ENCODE data around the gene ATP6V0C.
"Not testable (repeated sequence)": the region's sequence is repeated elsewhere in the genome, so short reads cannot be mapped to it uniquely, and the experiment has no call there.

ATP6V0C gene

DNA sequence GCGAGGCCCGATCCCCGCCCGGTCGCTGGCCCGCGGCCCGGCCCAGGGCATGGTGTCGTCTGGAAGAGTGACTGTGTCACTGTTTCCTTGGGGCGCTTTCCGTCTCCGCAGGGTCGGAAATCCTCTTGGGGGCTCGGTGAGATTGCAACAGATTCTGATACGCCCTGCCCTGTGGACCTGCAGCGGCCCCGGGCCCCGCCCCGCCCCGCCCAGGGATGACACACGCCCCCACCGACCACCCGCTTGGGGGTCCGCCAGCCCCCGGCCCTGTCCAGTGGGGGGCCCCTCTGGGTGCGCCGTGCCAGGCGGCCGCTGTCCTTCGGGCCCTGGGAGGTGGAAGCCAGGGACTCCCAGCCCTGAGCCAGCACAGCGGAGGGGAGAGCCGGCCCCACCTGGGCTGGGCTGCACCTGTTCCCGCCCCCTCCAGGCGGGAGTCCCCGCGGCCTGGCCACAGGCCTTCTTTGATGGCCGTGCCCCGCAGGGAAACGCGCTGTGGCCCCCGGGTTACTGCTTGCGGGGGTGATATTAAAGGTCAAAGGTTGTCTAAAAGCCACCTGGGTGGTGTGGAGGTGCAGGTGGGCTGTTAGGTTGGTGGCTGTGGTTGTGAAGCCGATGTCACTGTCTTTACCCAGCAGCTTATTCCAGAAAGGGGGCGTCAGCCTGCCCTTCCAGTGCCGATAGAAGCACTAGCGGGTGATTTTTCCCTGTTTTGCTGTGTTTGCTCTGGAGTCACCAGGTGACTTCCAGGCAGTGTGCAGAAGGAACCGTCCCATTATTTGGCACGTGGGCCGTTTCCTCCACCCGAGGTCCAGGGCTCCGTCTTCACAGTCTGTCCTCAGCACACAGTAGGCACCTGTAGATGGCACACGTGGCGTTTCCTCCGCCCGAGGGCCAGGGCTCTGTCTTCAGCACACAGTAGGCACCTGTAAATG, 38.1 kb upstream of the ATP6V0C start:
- DNase-seq = peak; percentile 63

- DNase-seq = no peak
These were observed 37.4 kb upstream of the ATP6V0C start for GRCh38 chr16:2476345-2476720.

- no peak for DNase-seq
These were observed 37.0 kb upstream of the ATP6V0C start for GRCh38 chr16:2476741-2477140.

DNA sequence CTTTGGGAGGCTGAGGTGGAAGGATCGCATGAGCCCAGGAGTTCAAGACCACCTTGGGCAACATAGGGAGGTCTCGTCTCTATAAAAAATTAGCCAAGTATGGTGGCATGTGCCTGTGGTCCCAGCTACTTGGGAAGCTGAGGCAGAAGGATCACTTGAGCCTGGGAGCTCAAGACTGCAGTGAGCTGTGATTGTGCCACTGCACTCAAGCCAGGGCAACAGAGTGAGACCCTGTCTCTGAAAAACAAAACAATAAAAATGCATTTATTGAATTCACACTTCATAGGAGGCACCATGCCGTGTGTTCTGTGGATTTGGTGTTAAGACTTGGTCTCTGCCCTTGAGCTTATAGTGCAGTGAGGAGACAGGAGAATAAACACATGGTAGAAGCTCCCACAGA, 36.4 kb upstream of the ATP6V0C start:
- DNase-seq = no peak

DNA sequence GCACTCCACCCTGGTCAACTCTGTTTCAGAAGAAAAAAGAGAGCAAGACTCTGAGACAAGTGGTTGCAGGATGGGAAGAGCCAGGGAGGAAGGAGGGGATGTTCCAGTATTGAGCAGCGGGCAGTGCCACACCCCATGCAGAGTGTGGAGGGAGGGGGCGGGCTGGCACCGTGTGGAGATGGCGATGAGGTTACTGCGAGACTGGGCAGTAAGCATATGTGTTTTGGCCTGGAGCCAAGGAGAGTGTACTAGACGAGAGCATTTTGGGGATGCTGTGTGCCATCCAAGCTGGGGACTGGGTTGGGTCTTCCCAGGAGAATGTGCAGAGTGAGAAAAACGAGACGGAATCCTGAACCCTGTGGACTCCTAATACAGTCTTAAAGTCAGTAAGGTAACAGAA, 35.5 kb upstream of the ATP6V0C start:
- no peak for DNase-seq

DNA sequence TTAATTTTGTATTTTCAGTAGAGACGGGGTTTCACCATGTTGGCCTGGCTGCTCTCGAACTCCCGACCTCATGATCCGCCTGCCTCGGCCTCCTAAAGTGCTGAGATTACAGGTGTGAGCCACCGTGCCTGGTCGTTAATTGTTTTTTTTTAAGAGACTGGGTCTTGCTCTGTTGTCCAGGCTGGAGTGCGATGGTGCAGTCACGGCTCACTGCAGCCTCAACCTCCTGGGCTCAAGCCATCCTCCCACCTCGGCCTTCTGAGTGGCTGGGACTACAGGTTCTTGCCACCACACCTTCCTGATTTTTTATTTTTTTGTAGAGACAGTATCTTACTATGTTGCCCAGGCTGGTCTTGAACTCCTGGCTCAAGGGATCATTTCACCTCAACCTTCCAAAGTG, 33.8 kb upstream of the ATP6V0C start:
- not testable (repeated sequence) for DNase-seq

DNA sequence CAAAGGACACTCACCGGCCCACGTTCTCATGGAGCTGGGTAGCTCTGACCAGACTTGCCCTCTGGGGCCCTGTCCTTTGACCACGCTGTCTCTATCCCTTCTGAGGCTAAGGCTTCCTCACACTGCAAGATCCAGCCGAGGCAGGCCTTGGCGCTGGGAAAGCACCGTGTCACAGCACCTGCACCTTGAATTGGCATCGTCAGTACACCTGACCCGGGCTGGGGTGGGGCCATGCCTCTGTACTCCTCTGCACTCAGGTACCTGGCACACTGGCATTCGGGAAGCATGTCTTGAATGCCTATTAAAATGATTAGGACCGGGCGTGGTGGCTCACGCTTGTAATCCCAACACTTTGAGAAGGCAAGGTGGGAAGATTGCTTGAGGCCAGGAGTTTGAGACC, 32.8 kb upstream of the ATP6V0C start:
- DNase-seq = no peak

GRCh38 chr16:2481676-2482075, 32.1 kb upstream of the ATP6V0C start:
- no peak for DNase-seq

DNA sequence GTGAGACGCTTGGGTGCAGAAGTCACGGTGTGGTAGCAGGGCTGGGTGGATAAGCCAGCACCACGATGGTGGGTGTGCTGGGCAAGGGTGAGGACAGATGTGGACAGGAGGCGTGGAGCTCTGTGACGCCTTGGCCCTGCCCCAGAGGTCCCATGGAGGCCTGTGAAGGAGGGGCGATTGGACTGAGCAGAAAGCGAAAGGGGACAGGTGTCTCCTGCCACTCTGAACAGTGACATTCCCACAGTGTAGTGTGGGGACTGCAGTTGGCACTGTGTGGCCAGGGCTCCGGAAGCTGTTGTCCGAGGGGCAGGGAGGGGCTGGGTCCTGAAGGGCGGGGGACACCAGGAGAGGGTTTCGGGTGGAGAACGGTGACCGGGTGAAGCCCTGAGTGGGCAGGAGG, 31.5 kb upstream of the ATP6V0C start:
- DNase-seq = no peak

DNA sequence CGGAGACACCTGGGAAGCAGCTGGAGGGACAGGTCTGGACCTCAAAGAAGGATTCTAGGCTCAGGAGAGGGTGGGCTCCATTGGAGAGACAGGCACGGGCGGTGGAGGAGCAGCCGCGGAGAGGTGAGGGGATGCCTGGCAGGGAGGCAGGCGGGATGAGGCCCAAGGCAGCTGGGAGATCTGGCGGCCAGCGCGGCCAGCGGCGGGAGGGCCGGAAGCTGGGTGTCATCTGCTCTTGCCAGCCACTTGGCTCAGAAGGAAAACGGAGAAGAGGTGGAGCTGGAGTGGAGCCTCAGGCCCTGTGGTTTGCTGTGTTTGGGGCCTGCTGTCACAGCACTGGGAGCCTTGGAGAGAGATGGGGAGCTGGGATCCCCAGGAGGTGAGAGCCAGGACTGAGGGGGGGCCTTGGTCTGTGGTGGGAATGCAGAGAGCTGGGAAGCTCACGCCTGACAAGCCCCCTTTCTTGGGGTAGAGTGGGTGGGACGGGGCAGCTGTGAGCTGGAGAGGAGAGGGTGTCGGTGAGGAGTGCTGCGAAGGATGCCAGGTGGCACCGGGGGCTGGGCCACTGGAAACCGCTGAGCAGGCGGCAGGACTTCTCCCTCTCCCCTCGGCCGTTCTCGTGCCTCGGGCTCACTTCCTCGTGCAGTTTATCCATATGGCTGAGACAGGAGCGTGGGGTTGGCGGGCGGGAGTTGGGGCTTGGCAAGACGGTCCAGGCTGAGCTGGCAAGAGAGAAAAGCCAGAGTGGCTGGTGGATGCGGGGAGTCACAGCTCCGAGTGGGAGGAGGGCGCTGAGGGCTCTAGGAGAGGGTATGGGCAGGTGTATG, 30.8 kb upstream of the ATP6V0C start:
- no peak for DNase-seq

- no peak for DNase-seq
These were observed 29.5 kb upstream of the ATP6V0C start for GRCh38 chr16:2483939-2484897.

- no peak for DNase-seq
These were observed 28.7 kb upstream of the ATP6V0C start for GRCh38 chr16:2484898-2485508.

- DNase-seq = no peak
These were observed 27.8 kb upstream of the ATP6V0C start for GRCh38 chr16:2485811-2486507.

DNA sequence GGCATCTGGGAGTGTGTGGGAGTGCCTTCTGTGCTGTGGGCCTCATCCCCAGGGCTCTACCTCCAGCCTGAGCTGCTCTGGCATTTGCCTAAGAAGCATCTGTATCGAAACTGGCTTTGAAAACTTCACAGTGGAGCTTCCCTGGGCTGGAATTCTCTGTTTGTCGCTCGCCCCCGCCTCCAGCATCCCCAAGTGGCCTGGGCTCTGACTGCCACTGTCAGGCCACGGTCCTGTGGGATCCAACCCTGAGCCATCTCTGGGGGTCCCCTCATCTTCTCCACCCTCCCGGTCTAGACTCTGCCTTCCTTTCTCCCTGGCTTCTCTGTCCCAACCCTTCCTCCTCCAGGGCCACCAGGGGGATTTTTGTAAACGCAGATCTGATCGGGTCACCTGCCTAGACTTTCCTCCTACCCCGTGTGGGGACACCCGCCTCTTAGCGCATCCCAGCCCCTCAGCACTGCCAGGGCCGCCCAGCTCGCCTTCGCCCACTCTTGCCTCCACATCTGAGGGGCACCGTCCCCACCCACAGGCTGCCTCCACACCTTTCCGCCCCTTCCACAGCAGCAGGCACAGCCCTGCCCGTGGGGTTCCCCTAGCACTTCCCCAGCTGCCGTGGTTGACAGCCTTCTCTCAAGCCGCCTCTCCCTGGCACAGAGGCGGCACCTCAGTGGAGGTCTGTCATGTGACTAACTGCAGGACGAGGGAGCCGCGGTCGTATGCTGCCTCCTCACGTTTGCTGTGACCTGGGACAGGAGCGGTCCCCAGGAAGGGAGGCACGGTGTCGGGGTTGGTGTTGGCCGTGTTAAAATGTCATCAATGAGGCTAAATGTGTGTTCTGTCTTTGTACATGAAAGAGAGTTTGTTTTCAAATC, 26.9 kb upstream of the ATP6V0C start:
- peak; percentile 77 for DNase-seq

- no peak for DNase-seq
These were observed 26.3 kb upstream of the ATP6V0C start for GRCh38 chr16:2487517-2487842.

GRCh38 chr16:2487903-2488531, 25.7 kb upstream of the ATP6V0C start:
- DNase-seq = no peak

DNA sequence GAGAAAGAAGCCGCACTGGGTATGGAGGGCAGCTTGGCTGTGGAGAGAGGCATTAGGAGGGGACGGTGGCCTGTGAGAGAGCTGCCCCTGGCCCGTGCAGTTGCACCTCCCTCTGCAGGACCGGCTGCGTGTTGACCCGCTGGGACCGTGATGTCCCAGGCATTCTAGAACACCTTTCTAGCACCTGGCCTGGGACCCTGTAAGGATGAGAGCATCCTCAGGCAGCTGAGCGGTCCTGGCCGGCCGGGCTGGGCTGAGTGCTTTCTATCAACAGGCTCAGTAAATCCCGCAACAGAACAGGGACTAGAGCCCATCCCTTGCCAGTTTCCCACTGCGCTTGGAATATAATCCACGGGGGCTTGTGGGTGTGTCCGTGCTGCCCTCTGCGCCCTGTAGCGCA, 24.2 kb upstream of the ATP6V0C start:
- DNase-seq = no peak

DNA sequence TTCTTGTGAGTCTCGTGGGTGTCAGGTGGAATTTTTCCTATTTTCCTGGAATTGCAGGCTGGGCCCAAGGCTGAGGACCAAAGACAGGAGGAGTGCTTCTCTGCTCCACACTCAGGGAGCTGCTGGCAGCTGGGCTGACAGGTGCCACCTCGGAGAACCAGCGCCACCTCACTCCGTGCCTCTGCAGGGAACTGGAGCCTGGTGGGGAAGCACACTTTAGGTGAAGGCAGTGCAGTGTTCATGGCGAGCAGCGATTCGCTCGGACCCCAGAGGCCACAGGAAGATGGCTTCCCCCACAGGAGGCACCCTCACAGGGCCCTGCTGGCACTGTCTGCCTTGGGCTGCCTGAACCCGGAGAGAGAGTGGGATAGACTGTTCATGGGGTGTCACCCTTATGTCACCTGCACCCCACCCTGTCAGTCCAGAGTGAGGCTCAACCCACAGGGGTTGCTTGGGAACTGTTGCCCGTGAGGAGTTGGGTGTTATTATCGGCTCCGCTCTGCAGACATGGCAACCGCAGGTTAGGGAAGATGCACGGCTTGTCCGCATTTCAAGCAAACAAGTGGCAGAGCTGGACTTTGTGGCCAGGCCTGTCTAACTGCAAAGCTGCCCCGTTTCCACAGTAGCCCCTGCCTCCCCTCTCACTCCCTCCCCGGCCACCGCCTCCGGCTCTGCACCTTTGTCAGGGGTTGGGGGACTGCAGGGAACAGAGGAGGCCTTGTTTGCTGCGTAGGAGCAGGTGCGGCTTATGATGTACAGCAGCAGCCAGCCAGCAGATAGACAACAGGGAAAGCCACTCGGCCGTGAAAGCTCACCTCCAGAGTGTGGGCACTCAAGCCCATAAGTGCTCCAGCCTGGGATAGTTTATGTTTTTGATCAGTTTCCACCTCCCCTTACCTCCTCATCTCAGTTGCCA, 23.3 kb upstream of the ATP6V0C start:
- no peak for DNase-seq

DNA sequence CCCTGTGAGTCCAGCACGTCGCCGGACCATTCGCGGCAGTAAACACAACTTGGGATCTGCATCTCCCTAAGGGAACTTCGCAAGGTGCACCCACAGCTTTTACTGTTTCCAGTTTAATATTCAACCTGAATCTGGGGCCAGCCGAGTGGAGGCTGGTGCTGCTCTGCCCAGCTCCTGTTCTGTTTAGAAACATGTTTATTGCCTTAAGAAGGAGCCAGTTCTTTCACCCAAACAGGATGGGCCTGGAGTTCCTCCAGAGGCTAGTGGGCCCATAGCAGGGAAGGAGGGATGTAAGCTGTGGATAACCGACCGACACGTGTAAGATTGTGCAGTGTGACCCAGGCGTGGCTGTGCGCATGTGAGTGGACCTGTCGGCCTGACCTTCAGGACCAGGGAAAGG, 21.5 kb upstream of the ATP6V0C start:
- DNase-seq = no peak
